SK-N-SH (cell line): ENCODE results near the gene TAF1B. TPM values are rescaled to one million over a fixed set of nuclear protein-coding genes. Genes with fewer than 3 reads are reported as not detected.

ENCODE experiments used
- CTCF ChIA-PET: fragments of 300-600, 350-600 bp; formaldehyde crosslinking; extraction: SDS; loops from one replicate; lab custom pipeline; 2021; lab: Yijun Ruan, JAX
- POLR2A ChIA-PET: fragments of 350-600 bp; sonication (Branson Sonifier 250); formaldehyde crosslinking; extraction: SDS; loops from one replicate; lab custom pipeline; 2020; ENCODE audit warnings: antibody characterized with exemption, inconsistent platforms; lab: Yijun Ruan, JAX
- DNase-seq: peaks from one replicate; pipeline ENCODE4 v3.0.0; 2012
- H2AFZ ChIP-seq: fragments of 200-600 bp; sonication (generic); 2 replicates; pipeline ENCODE4 v1.8.1; 2016; ENCODE audit warnings: antibody characterized with exemption, mild to moderate bottlenecking, low read depth
- H3F3A ChIP-seq: fragments of 200-600 bp; sonication (generic); replicated peaks from 2 replicates; pipeline ENCODE3; 2016; ENCODE audit warnings: antibody characterized with exemption, mild to moderate bottlenecking; ENCODE audit not compliant: insufficient read depth
- H3K27ac ChIP-seq, 2 experiments: fragments of 200-500 bp in 1 of 2; fragments of 200-600 bp in 1 of 2; sonication (Bioruptor generic) in 1 of 2; sonication (generic), shearing (Covaris generic) in 1 of 2; 2 replicates each; pipeline versions ENCODE4 v1.5.1 to v1.6.1; 2014 to 2016; ENCODE audit warnings: low read depth in 2 of 2, inconsistent platforms in 1 of 2, low read length in 1 of 2, mild to moderate bottlenecking in 1 of 2, mixed read lengths in 1 of 2
- H3K27me3 ChIP-seq: fragments of 200-600 bp; sonication (generic), shearing (Covaris generic); 2 replicates; pipeline ENCODE4 v1.6.1; 2016; ENCODE audit warnings: mixed run types; ENCODE audit not compliant: insufficient read depth
- H3K36me3 ChIP-seq, 2 experiments: fragments of 200-500 bp in 1 of 2; fragments of 200-600 bp in 1 of 2; sonication (Bioruptor generic) in 1 of 2; sonication (generic) in 1 of 2; replicated peaks in 1 of 2; 2 replicates each; pipeline versions ENCODE3 to v1.5.1; 2014 to 2016; ENCODE audit warnings: low read length in 1 of 2, mild to moderate bottlenecking in 1 of 2; ENCODE audit not compliant: insufficient read depth in 2 of 2, control insufficient read depth in 1 of 2
- H3K4me1 ChIP-seq, 2 experiments: fragments of 200-500 bp in 1 of 2; fragments of 200-600 bp in 1 of 2; sonication (Bioruptor generic) in 1 of 2; sonication (generic), shearing (Covaris generic) in 1 of 2; 2 replicates each; pipeline versions ENCODE4 v1.5.1 to v1.6.1; 2014 to 2016; ENCODE audit warnings: low read depth in 1 of 2, low read length in 1 of 2, mixed run types in 1 of 2; ENCODE audit not compliant: insufficient read depth in 2 of 2, control insufficient read depth in 1 of 2
- H3K4me2 ChIP-seq: fragments of 200-600 bp; sonication (generic), shearing (Covaris generic); 2 replicates; pipeline ENCODE4 v1.6.1; 2017; ENCODE audit warnings: mixed run types
- H3K4me3 ChIP-seq, 2 experiments: fragments of 200-500 bp in 1 of 2; fragments of 200-600 bp in 1 of 2; sonication (Bioruptor generic) in 1 of 2; sonication (generic), shearing (Covaris generic) in 1 of 2; 2 replicates each; pipeline versions ENCODE4 v1.5.1 to v1.8.1; 2014 to 2016; ENCODE audit warnings: low read depth in 2 of 2, inconsistent platforms in 1 of 2, low read length in 1 of 2, mild to moderate bottlenecking in 1 of 2, mixed read lengths in 1 of 2, moderate library complexity in 1 of 2
- H3K79me2 ChIP-seq: fragments of 200-600 bp; sonication (generic); 2 replicates; pipeline ENCODE4 v1.8.1; 2017; ENCODE audit warnings: mild to moderate bottlenecking; ENCODE audit not compliant: insufficient read depth
- H3K9ac ChIP-seq: fragments of 200-600 bp; sonication (generic); 2 replicates; pipeline ENCODE4 v1.6.1; 2017; ENCODE audit warnings: mixed run types
- H3K9me2 ChIP-seq: fragments of 200-600 bp; sonication (generic); 2 replicates; pipeline ENCODE4 v1.6.1; 2017; ENCODE audit warnings: mixed run types
- H3K9me3 ChIP-seq: fragments of 200-600 bp; sonication (generic); 2 replicates; pipeline ENCODE4 v1.6.1; 2017; ENCODE audit warnings: mixed run types, mild to moderate bottlenecking, moderate library complexity
- H4K20me1 ChIP-seq: fragments of 200-600 bp; sonication (generic); 2 replicates; pipeline ENCODE4 v1.6.1; 2017; ENCODE audit warnings: mild to moderate bottlenecking, mixed run types; ENCODE audit not compliant: insufficient read depth
- EZH2phosphoT487 ChIP-seq: fragments of 200-600 bp; sonication (generic); IDR thresholded peaks from 2 replicates; pipeline ENCODE4 v1.6.1; 2017; ENCODE audit warnings: low read depth, mixed run types, mild to moderate bottlenecking, antibody characterized with exemption, moderate library complexity, borderline replicate concordance
- FOSL2 ChIP-seq: IDR thresholded peaks from 2 replicates; pipeline ENCODE4 v1.4.0; 2012; ENCODE audit warnings: low read depth, mild to moderate bottlenecking, moderate library complexity, borderline replicate concordance
- FOXM1 ChIP-seq: IDR thresholded peaks from 2 replicates; pipeline ENCODE4 v1.4.0; 2012; ENCODE audit warnings: low read depth, mild to moderate bottlenecking
- GABPA ChIP-seq: IDR thresholded peaks from 2 replicates; pipeline ENCODE4 v1.4.0; 2012; ENCODE audit warnings: low read depth, mild to moderate bottlenecking
- GATA2 ChIP-seq: sonication (generic); formaldehyde crosslinking; IDR thresholded peaks from 2 replicates; pipeline ENCODE4 v1.5.0; 2020; ENCODE audit warnings: mild to moderate bottlenecking, missing genetic modification reagents
- MAX ChIP-seq: IDR thresholded peaks from 2 replicates; pipeline ENCODE4 v1.4.0; 2012; ENCODE audit warnings: low read depth
- NFIC ChIP-seq: IDR thresholded peaks from 2 replicates; pipeline ENCODE4 v1.4.0; 2012; ENCODE audit warnings: borderline replicate concordance
- PBX3 ChIP-seq: IDR thresholded peaks from 2 replicates; pipeline ENCODE4; 2012
- RFX5 ChIP-seq: IDR thresholded peaks from 2 replicates; pipeline ENCODE4 v1.6.1; 2012; ENCODE audit warnings: mild to moderate bottlenecking, improper control_type of control experiment, low read length
- RXRA ChIP-seq: IDR thresholded peaks from 2 replicates; pipeline ENCODE4 v1.4.0; 2012; ENCODE audit warnings: low read depth, mild to moderate bottlenecking, borderline replicate concordance
- SIN3A ChIP-seq: IDR thresholded peaks from 2 replicates; pipeline ENCODE4 v1.6.1; 2012; ENCODE audit warnings: low read depth, mild to moderate bottlenecking, low read length, moderate library complexity, borderline replicate concordance
- SMC3 ChIP-seq: IDR thresholded peaks from 2 replicates; pipeline ENCODE4 v1.6.1; 2012; ENCODE audit warnings: low read depth, low read length, improper control_type of control experiment
- TCF12 ChIP-seq: IDR thresholded peaks from 2 replicates; pipeline ENCODE4 v1.4.0; 2012
- YY1 ChIP-seq: IDR thresholded peaks from 2 replicates; pipeline ENCODE4 v1.4.0; 2012; ENCODE audit warnings: low read depth, mild to moderate bottlenecking
- ZBTB33 ChIP-seq: IDR thresholded peaks from 2 replicates; pipeline ENCODE4 v1.4.0; 2012; ENCODE audit warnings: low read depth, borderline replicate concordance
- WGBS: methylation state at CpG from one replicate; pipeline ENCODE4 v1.1.6; 2017; ENCODE audit warnings: low lambda C conversion rate; 5-methylcytosine and 5-hydroxymethylcytosine counted together
- polyA plus RNA-seq, 3 experiments: library from polyadenylated mRNA; depleted of rRNA; stranded (reverse); fragments of >200 nt; gene quantifications; 2 replicates each; pipeline ENCODE4 v1.2.3, GENCODE V29; 2012
- TF ChIP-seq, protein P1 (sequence below): IDR thresholded peaks from 2 replicates; pipeline ENCODE4 v1.4.0; 2012; ENCODE audit warnings: low read depth, borderline replicate concordance
- TF ChIP-seq, protein P2 (sequence below): fragments of 150-350 bp; IDR thresholded peaks from 2 replicates; pipeline ENCODE4 v1.6.1; 2016; ENCODE audit warnings: mild to moderate bottlenecking, low read depth, low read length

The TAF1B gene
- polyA plus RNA-seq, 1 of the 3 experiments (the other 2 are of a cell fraction), result 7.8 TPM

DNA sequence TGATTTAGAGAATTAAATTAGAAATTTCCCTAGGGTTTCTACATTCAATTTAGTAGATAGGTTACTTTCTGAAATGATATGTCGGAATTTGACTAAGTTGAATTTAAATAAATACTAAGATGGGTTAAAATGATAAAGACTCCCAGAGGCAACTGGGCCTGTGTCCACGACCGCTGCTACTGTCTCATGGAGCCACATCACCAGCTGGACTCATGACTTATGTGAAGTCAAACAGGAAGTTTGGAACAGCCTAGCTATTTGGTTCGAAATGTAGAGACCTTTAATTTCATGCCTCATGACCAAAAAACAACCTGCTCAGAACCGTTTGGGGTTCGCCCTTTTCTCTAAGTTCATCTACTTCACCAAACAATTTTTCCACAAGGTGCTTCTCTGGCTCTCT lies 130.4 kb downstream of the TAF1B start:
- Histone ChIP-seq H3K27ac (no peak overlapping the region), H3K4me1 (peaks cover 11 to 22% of the 10 kb centered on the region in 2 experiments), H3K9ac (no peak overlapping the region), H4K20me1 (no peaks in the 10 kb centered on the region), H3K36me3 (peaks cover 0 to 2% of the 10 kb centered on the region in 2 experiments), H3F3A (peaks cover 12% of the 10 kb centered on the region), H3K27me3 (no peaks in the 10 kb centered on the region), H3K4me3 (no peak overlapping the region), H3K9me2 (no peaks in the 10 kb centered on the region), H3K9me3 (no peaks in the 10 kb centered on the region), H3K79me2 (no peaks in the 10 kb centered on the region), H3K4me2 (no peak overlapping the region), H2AFZ (no peak overlapping the region)
- ChIA-PET CTCF (interaction anchor here (0.9 to 4.1 kb wide), 5 partner anchors 11 to 160 kb away, joined by 3 to 44 read pairs (median 4); no protein-coding TSS in a partner anchor), POLR2A (no interaction called here)
- no peak for TF ChIP-seq YY1
- TF ChIP-seq TCF12, result 0 out of 2 replicates have a peak, but pooled peaks have one; percentile 4
- DNase-seq, result no peak
- WGBS, result 93% methylated on average over 6 of the region's 6 CpGs

DNA sequence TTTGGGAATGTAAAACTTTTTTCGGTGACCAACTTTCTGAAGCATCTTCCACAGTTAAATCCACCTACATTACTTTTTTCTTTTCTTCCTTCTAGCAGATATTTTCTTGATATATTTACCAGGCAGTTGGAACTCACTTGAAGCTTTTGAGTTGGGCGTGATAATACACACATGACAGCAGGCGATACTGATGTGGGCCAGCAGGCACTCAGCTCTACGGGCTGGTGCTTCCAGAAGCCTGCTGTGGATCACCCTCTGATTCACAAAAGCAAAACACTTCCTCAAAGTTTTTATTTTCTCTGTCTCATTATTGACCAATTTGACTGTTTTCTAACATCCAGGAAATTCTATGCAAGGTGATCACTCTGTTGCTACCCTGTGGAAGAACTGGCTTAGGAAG lies 131.1 kb downstream of the TAF1B start:
- Histone ChIP-seq H3K36me3 (peaks cover 0 to 2% of the 10 kb centered on the region in 2 experiments), H3K4me2 (no peak overlapping the region), H3K4me1 (peaks cover 11 to 22% of the 10 kb centered on the region in 2 experiments), H3K9me2 (no peaks in the 10 kb centered on the region), H2AFZ (no peak overlapping the region), H3K9me3 (no peaks in the 10 kb centered on the region), H3K4me3 (no peak overlapping the region), H3K9ac (no peak overlapping the region), H3K27ac (no peak overlapping the region), H3K27me3 (no peaks in the 10 kb centered on the region), H3F3A (peaks cover 12% of the 10 kb centered on the region), H3K79me2 (no peaks in the 10 kb centered on the region), H4K20me1 (no peaks in the 10 kb centered on the region)
- 97% methylated on average over 4 of the region's 4 CpGs for WGBS
- DNase-seq, result no peak
- CTCF ChIA-PET, result interaction anchor here (0.7 to 4.1 kb wide), 8 partner anchors 10 to 175 kb away, joined by 3 to 44 read pairs (median 4); no protein-coding TSS in a partner anchor
- POLR2A ChIA-PET, result no interaction called here
- TF ChIP-seq TCF12, result no peak
- TF ChIP-seq SMC3, result no peak
- TF ChIP-seq RFX5, result no peak
- TF ChIP-seq GATA2, result no peak
- no peak for TF ChIP-seq NFIC
- TF ChIP-seq, protein P1, sequence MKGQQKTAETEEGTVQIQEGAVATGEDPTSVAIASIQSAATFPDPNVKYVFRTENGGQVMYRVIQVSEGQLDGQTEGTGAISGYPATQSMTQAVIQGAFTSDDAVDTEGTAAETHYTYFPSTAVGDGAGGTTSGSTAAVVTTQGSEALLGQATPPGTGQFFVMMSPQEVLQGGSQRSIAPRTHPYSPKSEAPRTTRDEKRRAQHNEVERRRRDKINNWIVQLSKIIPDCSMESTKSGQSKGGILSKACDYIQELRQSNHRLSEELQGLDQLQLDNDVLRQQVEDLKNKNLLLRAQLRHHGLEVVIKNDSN, result no peak
- TF ChIP-seq PBX3, result no peak
- no peak for TF ChIP-seq GABPA
- TF ChIP-seq FOSL2, result no peak
- no peak for TF ChIP-seq SIN3A
- TF ChIP-seq, protein P2, sequence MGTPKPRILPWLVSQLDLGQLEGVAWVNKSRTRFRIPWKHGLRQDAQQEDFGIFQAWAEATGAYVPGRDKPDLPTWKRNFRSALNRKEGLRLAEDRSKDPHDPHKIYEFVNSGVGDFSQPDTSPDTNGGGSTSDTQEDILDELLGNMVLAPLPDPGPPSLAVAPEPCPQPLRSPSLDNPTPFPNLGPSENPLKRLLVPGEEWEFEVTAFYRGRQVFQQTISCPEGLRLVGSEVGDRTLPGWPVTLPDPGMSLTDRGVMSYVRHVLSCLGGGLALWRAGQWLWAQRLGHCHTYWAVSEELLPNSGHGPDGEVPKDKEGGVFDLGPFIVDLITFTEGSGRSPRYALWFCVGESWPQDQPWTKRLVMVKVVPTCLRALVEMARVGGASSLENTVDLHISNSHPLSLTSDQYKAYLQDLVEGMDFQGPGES, result no peak
- TF ChIP-seq RXRA, result no peak
- no peak for TF ChIP-seq MAX
- no peak for TF ChIP-seq ZBTB33
- no peak for TF ChIP-seq EZH2phosphoT487
- TF ChIP-seq FOXM1, result no peak
